Fibroblast of skin of left biceps (primary cell): Measurements from ENCODE around the gene FRS3.

Experiments
- DNase-seq, 2 experiments: peaks; one replicate each; pipeline ENCODE4 v3.0.0-alpha.2; 2013; ENCODE audit warnings: low read depth in 2 of 2

The FRS3 gene

GRCh38 chr6:41790045-41790444 lies 10.3 kb upstream of the FRS3 start:
- no peak for DNase-seq

GRCh38 chr6:41789390-41789724 lies 9.7 kb upstream of the FRS3 start:
- DNase-seq: no peak

GRCh38 chr6:41787219-41787917 lies 7.7 kb upstream of the FRS3 start, which contains the start of gene TOMM6:
TSS of gene TOMM6 (plus strand) at chr6:41787694. CDS start at chr6:41787698, 4 bp downstream.
- DNase-seq: peak; percentile 79 to 82

GRCh38 chr6:41786451-41787218 lies 6.9 kb upstream of the FRS3 start:
- peak; percentile 38 to 40 for DNase-seq

GRCh38 chr6:41785689-41786450 lies 6.2 kb upstream of the FRS3 start:
- no peak for DNase-seq

- DNase-seq: no peak
Measured at GRCh38 chr6:41785254-41785653, 5.6 kb upstream of the FRS3 start.

GRCh38 chr6:41784581-41785171 lies 5.0 kb upstream of the FRS3 start:
- DNase-seq: no peak

- DNase-seq: no peak
Measured at GRCh38 chr6:41783106-41783780, 3.5 kb upstream of the FRS3 start.

- DNase-seq: no peak
Measured at GRCh38 chr6:41781366-41781730, 1.6 kb upstream of the FRS3 start.

GRCh38 chr6:41780551-41781365 lies 1.1 kb upstream of the FRS3 start, which contains the start of gene PRICKLE4:
TSS of gene PRICKLE4 (plus strand) at chr6:41780782. CDS start at chr6:41783474, 2,692 bp downstream.
- DNase-seq: no peak

GRCh38 chr6:41779336-41779735 lies 364 bp downstream of the FRS3 start:
- no peak for DNase-seq

- DNase-seq: no peak
Measured at GRCh38 chr6:41778895-41779294, 805 bp downstream of the FRS3 start.

GRCh38 chr6:41777551-41778285 lies 2.0 kb downstream of the FRS3 start:
- DNase-seq: no peak

- no peak for DNase-seq
Measured at GRCh38 chr6:41775293-41775882, 4.3 kb downstream of the FRS3 start.

- DNase-seq: no peak
Measured at GRCh38 chr6:41774841-41775240, 4.9 kb downstream of the FRS3 start.

GRCh38 chr6:41771058-41771983 lies 8.4 kb downstream of the FRS3 start:
- no peak for DNase-seq

GRCh38 chr6:41770381-41771057 lies 9.2 kb downstream of the FRS3 start:
- no peak for DNase-seq

- DNase-seq: no peak
Measured at GRCh38 chr6:41769376-41769775, 10.3 kb downstream of the FRS3 start.
